ENCODE results near the gene PGGT1B. TPM values are rescaled to one million over a fixed set of nuclear protein-coding genes. Genes with fewer than 3 reads are reported as not detected.

Gene PGGT1B
- total and polyA plus RNA-seq, 9 of the 15 experiments (the other 6 are each of a cell fraction or from before 2014, with no cell fraction given): 5.3 to 33.7 (median 19.8) TPM

GRCh38 chr5:115191474-115192031 is 71.1 kb downstream of the PGGT1B start:
- no TSS peak for BruUV-seq (replicated peaks)
- no peak for TF ChIP-seq ZNF57 (CRISPR knock-in tag; IDR thresholded peaks at IDR 0.05)
- no peak for TF ChIP-seq CHD2 (IDR thresholded peaks at IDR 0.05; ENCODE audit: low read depth, low read length)
- no peak for TF ChIP-seq ARID2 (IDR thresholded peaks at IDR 0.05)
- no peak for TF ChIP-seq BACH1 (tag; IDR thresholded peaks at IDR 0.05)
- no peak for TF ChIP-seq CHD7 (IDR thresholded peaks at IDR 0.05; ENCODE audit: low read depth, low read length)
- TF ChIP-seq KLF13 (tag; IDR thresholded peaks at IDR 0.05; ENCODE audit: borderline replicate concordance, low read depth): no peak
- no peak for TF ChIP-seq KAT8 (IDR thresholded peaks at IDR 0.05; ENCODE audit: low read depth)
- TF ChIP-seq TCF3 (CRISPR knock-in tag; IDR thresholded peaks at IDR 0.05): no peak
- TF ChIP-seq NFE2L1 (tag; IDR thresholded peaks at IDR 0.05; ENCODE audit: borderline replicate concordance, low read depth): no peak
- no peak for TF ChIP-seq ESRRB (CRISPR knock-in tag; IDR thresholded peaks at IDR 0.05; ENCODE audit: borderline replicate concordance)

More at GRCh38 chr5:115191474-115192031, 71.1 kb downstream of the PGGT1B start:
- in situ Hi-C loops (cut with MboI): no loop called here
- intact Hi-C loops (cut with micrococcal nuclease): no loop called here
- Histone ChIP-seq H3K79me2 (ENCODE audit: control insufficient read depth, insufficient read depth, low read length) (no peaks in the 10 kb centered on the region), H3K27ac (ENCODE audit: extremely low read depth, low read depth, low read length) (no peak overlapping the region), H3K9me3 (replicated peaks; ENCODE audit: control insufficient read depth, insufficient read depth, low read depth, low read length) (no peaks in the 10 kb centered on the region), H3K36me3 (ENCODE audit: control insufficient read depth, insufficient read depth, low read length) (no peaks in the 10 kb centered on the region), H3K4me2 (ENCODE audit: insufficient read depth, low read length) (no peak overlapping the region), H3K9ac (ENCODE audit: insufficient read depth in 1 of 2, low read depth in 2 of 2, low read length in 2 of 2) (no peak overlapping the region), H3K4me1 (replicated peaks in 1 of 2; ENCODE audit: control insufficient read depth in 2 of 2, insufficient read depth in 2 of 2, low read length in 2 of 2) (no peaks in the 10 kb centered on the region), H2AFZ (ENCODE audit: low read depth, low read length) (no peak overlapping the region), H3K4me3 (no peak overlapping the region), H3K9me1 (ENCODE audit: control insufficient read depth, insufficient read depth, low read length) (no peaks in the 10 kb centered on the region), H3K27me3 (ENCODE audit: control insufficient read depth in 2 of 2, insufficient read depth in 2 of 2, low read length in 2 of 2) (no peaks in the 10 kb centered on the region; a peak in 1 of 5 replicates), H4K20me1 (replicated peaks; ENCODE audit: control insufficient read depth, insufficient read depth, low read length) (no peaks in the 10 kb centered on the region)
- ChIA-PET CTCF (ENCODE audit: low intra/inter-chr PET ratio) (no interaction called here), POLR2A (no interaction called here)
- DNase-seq (ENCODE audit: extremely low read depth in 1 of 4, low spot score in 3 of 4) (no peak), FAIRE-seq (no peak), ATAC-seq (no peak)
- 0% methylated on average over 8 of the region's 8 CpGs for WGBS (ENCODE audit: insufficient coverage, low coverage, missing lambda C conversion rate)
